ENCODE results near the gene SLC5A3.

DNA sequence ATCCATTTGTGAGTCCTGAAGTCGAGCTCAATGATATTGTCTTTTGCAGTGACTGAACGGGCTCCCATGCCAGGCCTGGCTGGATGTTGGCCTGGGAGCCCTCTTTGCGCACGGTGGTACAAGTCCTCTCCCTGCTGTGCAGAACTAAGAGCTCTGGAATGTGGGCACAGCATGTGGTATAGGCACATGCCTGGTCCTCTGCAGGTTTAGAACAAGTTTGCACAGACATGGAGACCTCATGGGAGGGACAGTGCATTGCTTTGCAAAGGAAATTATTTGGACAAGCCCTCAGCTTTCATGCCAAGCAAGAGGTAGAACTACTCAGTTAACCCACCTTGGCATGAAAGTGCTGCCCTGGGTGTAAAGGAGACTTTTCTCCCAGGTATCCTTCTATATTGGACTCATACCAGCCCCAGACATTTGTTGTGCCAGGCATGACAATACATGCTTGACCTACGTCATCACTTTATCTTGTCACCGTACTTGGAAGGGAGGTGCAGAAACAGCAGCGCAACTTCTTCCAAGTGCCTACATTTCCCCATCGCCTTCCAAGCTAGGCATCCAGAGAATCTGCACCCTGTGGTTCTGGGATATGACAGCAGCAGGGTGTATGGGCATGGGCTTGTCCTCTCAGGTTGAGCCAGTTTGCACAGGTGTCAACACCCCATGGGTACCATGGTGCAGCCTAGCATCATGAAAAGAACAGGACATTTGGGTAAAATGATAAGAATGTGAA lies 37.6 kb upstream of the SLC5A3 start:
- TF ChIP-seq, protein P1, sequence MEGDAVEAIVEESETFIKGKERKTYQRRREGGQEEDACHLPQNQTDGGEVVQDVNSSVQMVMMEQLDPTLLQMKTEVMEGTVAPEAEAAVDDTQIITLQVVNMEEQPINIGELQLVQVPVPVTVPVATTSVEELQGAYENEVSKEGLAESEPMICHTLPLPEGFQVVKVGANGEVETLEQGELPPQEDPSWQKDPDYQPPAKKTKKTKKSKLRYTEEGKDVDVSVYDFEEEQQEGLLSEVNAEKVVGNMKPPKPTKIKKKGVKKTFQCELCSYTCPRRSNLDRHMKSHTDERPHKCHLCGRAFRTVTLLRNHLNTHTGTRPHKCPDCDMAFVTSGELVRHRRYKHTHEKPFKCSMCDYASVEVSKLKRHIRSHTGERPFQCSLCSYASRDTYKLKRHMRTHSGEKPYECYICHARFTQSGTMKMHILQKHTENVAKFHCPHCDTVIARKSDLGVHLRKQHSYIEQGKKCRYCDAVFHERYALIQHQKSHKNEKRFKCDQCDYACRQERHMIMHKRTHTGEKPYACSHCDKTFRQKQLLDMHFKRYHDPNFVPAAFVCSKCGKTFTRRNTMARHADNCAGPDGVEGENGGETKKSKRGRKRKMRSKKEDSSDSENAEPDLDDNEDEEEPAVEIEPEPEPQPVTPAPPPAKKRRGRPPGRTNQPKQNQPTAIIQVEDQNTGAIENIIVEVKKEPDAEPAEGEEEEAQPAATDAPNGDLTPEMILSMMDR (IDR thresholded peaks at IDR 0.05): no peak
- TF ChIP-seq EZH2 (IDR thresholded peaks at IDR 0.05; ENCODE audit: borderline replicate concordance, insufficient read depth, low read depth, low read length, poor library complexity, severe bottlenecking): no peak

Measured in B cell (primary cell).